Measurements from ENCODE around the gene STOML2. TPM values are rescaled to one million over a fixed set of nuclear protein-coding genes. Genes with fewer than 3 reads are reported as not detected.
"Not testable (repeated sequence)": the region's sequence is repeated elsewhere in the genome, so short reads cannot be mapped to it uniquely, and the experiment has no call there.

Gene STOML2
- 121 TPM for polyA plus RNA-seq (2013, experiment 1 of 2; ENCODE audit: insufficient read length)
- polyA plus RNA-seq (2013, experiment 2 of 2; ENCODE audit: insufficient read length) = 118 TPM

GRCh38 chr9:35102769-35103659 is at the start of gene STOML2:
Gene STOML2 (minus strand): TSS chr9:35103131. CDS start chr9:35103094, 37 bp downstream.
- DNase-seq = peak; percentile 95

GRCh38 chr9:35147941-35148563 is 45.1 kb upstream of the STOML2 start:
- DNase-seq = not testable (repeated sequence)

- DNase-seq = no peak
Observed at GRCh38 chr9:35142037-35142436, 39.1 kb upstream of the STOML2 start.

GRCh38 chr9:35140093-35140492 is 37.2 kb upstream of the STOML2 start:
- no peak for DNase-seq

- no peak for DNase-seq
Observed at GRCh38 chr9:35136866-35137265, 33.9 kb upstream of the STOML2 start.

- no peak for DNase-seq
Observed at GRCh38 chr9:35135988-35136387, 33.1 kb upstream of the STOML2 start.

- no peak for DNase-seq
Observed at GRCh38 chr9:35134920-35135319, 32.0 kb upstream of the STOML2 start.

- peak; percentile 93 for DNase-seq
Observed at GRCh38 chr9:35116898-35117551, 14.1 kb upstream of the STOML2 start.

- DNase-seq = no peak
Observed at GRCh38 chr9:35116539-35116897, 13.6 kb upstream of the STOML2 start.

- DNase-seq = peak; percentile 97
Observed at GRCh38 chr9:35115680-35116538, 13.0 kb upstream of the STOML2 start, which contains the start of gene ATOSB. Gene ATOSB (minus strand): TSS chr9:35115862. CDS start chr9:35108274, 7,588 bp downstream.

- DNase-seq = peak; percentile 43
Observed at GRCh38 chr9:35114840-35115628, 12.1 kb upstream of the STOML2 start.

- DNase-seq = peak; percentile 98
Observed at GRCh38 chr9:35114113-35114839, 11.3 kb upstream of the STOML2 start.

GRCh38 chr9:35112257-35113020 is 9.5 kb upstream of the STOML2 start:
- peak; percentile 73 for DNase-seq

- DNase-seq = peak; percentile 99
Observed at GRCh38 chr9:35111001-35111933, 8.3 kb upstream of the STOML2 start.

GRCh38 chr9:35110327-35110761 is 7.4 kb upstream of the STOML2 start:
- peak; percentile 43 for DNase-seq

GRCh38 chr9:35108946-35109575 is 6.1 kb upstream of the STOML2 start:
- DNase-seq = no peak

- DNase-seq = no peak
Observed at GRCh38 chr9:35108461-35108860, 5.5 kb upstream of the STOML2 start.

Data from fibroblast of skin of abdomen (primary cell).